HL-60 (cell line): ENCODE data around the gene TMEM270.

Source experiments
- GABPA ChIP-seq: IDR thresholded peaks from 2 replicates; pipeline ENCODE4 v1.6.1; 2012; ENCODE audit warnings: low read depth
- POLR2AphosphoS5 ChIP-seq: IDR thresholded peaks from 2 replicates; pipeline ENCODE4 v1.6.1; 2012; ENCODE audit warnings: low read depth
- REST ChIP-seq: IDR thresholded peaks from 2 replicates; pipeline ENCODE4 v1.6.1; 2012; ENCODE audit warnings: low read depth; ENCODE audit not compliant: insufficient replicate concordance
- TF ChIP-seq, protein P1 (sequence below): IDR thresholded peaks from one replicate; pipeline ENCODE4 v1.5.1; 2011; ENCODE audit warnings: low read length, control low read depth, inconsistent platforms; ENCODE audit not compliant: insufficient read depth

DNA sequence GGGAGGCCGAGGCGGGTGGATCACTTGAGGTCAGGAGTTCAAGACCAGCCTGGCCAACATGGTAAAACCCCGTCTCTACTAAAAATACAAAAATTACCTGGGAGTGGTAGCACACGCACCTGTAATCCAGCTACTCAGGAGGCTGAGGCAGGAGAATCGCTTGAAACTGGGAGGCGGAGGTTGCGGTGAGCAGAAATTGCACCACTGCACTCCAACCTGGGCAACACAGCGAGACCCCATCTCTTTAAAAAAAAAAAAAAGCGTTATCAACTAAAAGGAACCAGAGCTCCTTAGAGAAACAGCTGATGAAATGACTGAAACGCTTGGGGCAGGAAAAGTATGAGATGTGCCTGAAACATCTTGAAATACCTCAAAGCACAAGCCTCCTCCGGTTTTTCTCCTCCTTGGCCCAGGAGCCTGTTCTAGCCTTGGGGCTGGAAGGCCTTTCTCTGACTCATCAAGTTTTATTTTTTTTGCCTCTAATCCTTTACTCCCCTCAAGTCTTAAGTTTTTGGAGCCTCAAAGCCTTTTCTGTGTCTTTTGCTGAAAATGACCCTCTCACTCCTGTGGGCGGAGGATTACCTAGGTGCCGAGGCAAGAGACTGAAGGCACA, 16.0 kb upstream of the TMEM270 start:
- TF ChIP-seq, protein P1, sequence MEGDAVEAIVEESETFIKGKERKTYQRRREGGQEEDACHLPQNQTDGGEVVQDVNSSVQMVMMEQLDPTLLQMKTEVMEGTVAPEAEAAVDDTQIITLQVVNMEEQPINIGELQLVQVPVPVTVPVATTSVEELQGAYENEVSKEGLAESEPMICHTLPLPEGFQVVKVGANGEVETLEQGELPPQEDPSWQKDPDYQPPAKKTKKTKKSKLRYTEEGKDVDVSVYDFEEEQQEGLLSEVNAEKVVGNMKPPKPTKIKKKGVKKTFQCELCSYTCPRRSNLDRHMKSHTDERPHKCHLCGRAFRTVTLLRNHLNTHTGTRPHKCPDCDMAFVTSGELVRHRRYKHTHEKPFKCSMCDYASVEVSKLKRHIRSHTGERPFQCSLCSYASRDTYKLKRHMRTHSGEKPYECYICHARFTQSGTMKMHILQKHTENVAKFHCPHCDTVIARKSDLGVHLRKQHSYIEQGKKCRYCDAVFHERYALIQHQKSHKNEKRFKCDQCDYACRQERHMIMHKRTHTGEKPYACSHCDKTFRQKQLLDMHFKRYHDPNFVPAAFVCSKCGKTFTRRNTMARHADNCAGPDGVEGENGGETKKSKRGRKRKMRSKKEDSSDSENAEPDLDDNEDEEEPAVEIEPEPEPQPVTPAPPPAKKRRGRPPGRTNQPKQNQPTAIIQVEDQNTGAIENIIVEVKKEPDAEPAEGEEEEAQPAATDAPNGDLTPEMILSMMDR = no peak
- TF ChIP-seq REST (no peak), POLR2AphosphoS5 (no peak), GABPA (no peak)
